GM12801 (cell line): Measurements from ENCODE around the gene RAI14.

ENCODE experiments used
- CTCF ChIP-seq: IDR thresholded peaks from one replicate; pipeline ENCODE4 v1.5.1; 2011; ENCODE audit warnings: control low read depth; ENCODE audit not compliant: insufficient read length; ENCODE audit errors: extremely low read depth

The RAI14 gene

GRCh38 chr5:34854459-34855174, 198.5 kb downstream of the RAI14 start:
- TF ChIP-seq CTCF, result no peak

- no peak for TF ChIP-seq CTCF
Measured at GRCh38 chr5:34857161-34857560, 201.0 kb downstream of the RAI14 start.

- TF ChIP-seq CTCF, result no peak
Measured at GRCh38 chr5:34857894-34858293, 201.8 kb downstream of the RAI14 start.

- TF ChIP-seq CTCF, result no peak
Measured at GRCh38 chr5:34858790-34859189, 202.7 kb downstream of the RAI14 start.

- no peak for TF ChIP-seq CTCF
Measured at GRCh38 chr5:34859253-34859652, 203.1 kb downstream of the RAI14 start.

GRCh38 chr5:34863946-34864345, 207.8 kb downstream of the RAI14 start:
- no peak for TF ChIP-seq CTCF

GRCh38 chr5:34865091-34865490, 209.0 kb downstream of the RAI14 start:
- TF ChIP-seq CTCF, result no peak
